MM.1S (cell line): ENCODE data around the gene ACACB.

Source experiments
- DNase-seq: peaks from one replicate; pipeline ENCODE4 v3.0.0-alpha.2; 2015
- H2AFZ ChIP-seq: fragments of 300-600 bp; sonication (generic); 2 replicates; pipeline ENCODE4 v1.6.0; 2016; ENCODE audit warnings: antibody characterized with exemption, low read length
- H3F3A ChIP-seq: fragments of 300-600 bp; sonication (generic); 2 replicates; pipeline ENCODE4 v1.6.1; 2016; ENCODE audit warnings: mild to moderate bottlenecking, antibody characterized with exemption, low read length, moderate library complexity, mixed read lengths; ENCODE audit not compliant: insufficient read depth
- H3K27ac ChIP-seq: fragments of 300-600 bp; sonication (generic); 2 replicates; pipeline ENCODE4 v1.5.1; 2016; ENCODE audit warnings: mild to moderate bottlenecking, low read length
- H3K27me3 ChIP-seq: fragments of 300-600 bp; sonication (generic); replicated peaks from 2 replicates; pipeline ENCODE4 v1.6.0; 2016; ENCODE audit warnings: low read length; ENCODE audit not compliant: insufficient read depth
- H3K36me3 ChIP-seq: fragments of 300-600 bp; sonication (generic); replicated peaks from 2 replicates; pipeline ENCODE4 v1.6.1; 2016; ENCODE audit warnings: mild to moderate bottlenecking, low read length, mixed read lengths; ENCODE audit not compliant: insufficient read depth
- H3K4me1 ChIP-seq: fragments of 300-600 bp; sonication (generic); 2 replicates; pipeline ENCODE4 v1.6.1; 2016; ENCODE audit warnings: low read length, mixed read lengths
- H3K4me2 ChIP-seq: fragments of 300-600 bp; sonication (generic); 2 replicates; pipeline ENCODE4 v1.6.0; 2016; ENCODE audit warnings: low read depth, low read length
- H3K4me3 ChIP-seq: fragments of 300-600 bp; sonication (generic); 2 replicates; pipeline ENCODE4 v1.5.1; 2016; ENCODE audit warnings: low read length, mixed read lengths
- H3K79me2 ChIP-seq: fragments of 300-600 bp; sonication (generic); 2 replicates; pipeline ENCODE4 v1.6.1; 2016; ENCODE audit warnings: mixed run types, low read length, mixed read lengths
- H3K9ac ChIP-seq: fragments of 300-600 bp; sonication (generic); 2 replicates; pipeline ENCODE4 v1.6.1; 2016; ENCODE audit warnings: low read length, mixed read lengths
- H3K9me2 ChIP-seq: fragments of 300-600 bp; sonication (generic); replicated peaks from 2 replicates; pipeline ENCODE4 v1.6.1; 2016; ENCODE audit warnings: mild to moderate bottlenecking, low read length, mixed read lengths; ENCODE audit not compliant: insufficient read depth
- H3K9me3 ChIP-seq: fragments of 300-600 bp; sonication (generic); replicated peaks from 2 replicates; pipeline ENCODE4 v1.6.1; 2016; ENCODE audit warnings: mild to moderate bottlenecking, low read length, mixed read lengths; ENCODE audit not compliant: insufficient read depth
- H4K20me1 ChIP-seq: fragments of 300-600 bp; sonication (generic); 2 replicates; pipeline ENCODE4 v1.6.1; 2016; ENCODE audit warnings: mild to moderate bottlenecking, low read length, moderate library complexity, mixed read lengths; ENCODE audit not compliant: insufficient read depth
- EZH2 ChIP-seq: fragments of 300-600 bp; sonication (generic); optimal IDR thresholded peaks from 2 replicates; pipeline ENCODE3; 2017; ENCODE audit warnings: low read depth, mild to moderate bottlenecking, antibody characterized with exemption, low read length, mixed read lengths
- EZH2phosphoT487 ChIP-seq: fragments of 300-600 bp; sonication (generic); IDR thresholded peaks from 2 replicates; pipeline ENCODE4 v1.6.1; 2018; ENCODE audit warnings: antibody characterized with exemption, low read length
- TF ChIP-seq, protein P1 (sequence below): fragments of 300-600 bp; sonication (generic); IDR thresholded peaks from 2 replicates; pipeline ENCODE4 v1.5.1; 2016; ENCODE audit warnings: antibody characterized with exemption, low read length, mixed read lengths

Gene ACACB

DNA sequence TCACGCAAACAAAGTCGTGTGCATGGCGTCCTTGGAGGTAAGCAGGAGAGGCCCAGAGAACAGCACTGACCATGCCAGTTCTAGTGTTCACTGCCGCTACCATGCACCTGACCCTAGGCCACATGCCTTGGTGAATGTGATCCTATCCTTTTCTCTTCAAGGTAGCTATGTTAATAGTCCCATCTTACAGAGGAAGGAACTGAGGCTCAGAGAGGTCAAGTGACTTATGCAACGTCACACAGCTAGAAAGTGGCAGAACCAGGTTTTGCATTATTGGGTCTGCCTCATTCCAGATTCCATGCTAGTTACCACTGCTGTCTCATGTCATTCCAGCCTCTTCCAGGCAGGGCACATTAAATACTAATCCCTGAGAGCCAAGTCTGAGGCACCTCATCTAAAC is 107.5 kb downstream of the ACACB start:
- no peaks in the 10 kb centered on the region for H3K36me3 ChIP-seq
- no peaks in the 10 kb centered on the region for H4K20me1 ChIP-seq
- no peaks in the 10 kb centered on the region for H3K79me2 ChIP-seq
- H3K4me1 ChIP-seq, result no peaks in the 10 kb centered on the region
- H3F3A ChIP-seq, result no peaks in the 10 kb centered on the region; the same call in 1 of the 2 replicates
- H3K4me2 ChIP-seq, result no peak overlapping the region
- no peaks in the 10 kb centered on the region for H3K27me3 ChIP-seq
- no peak for TF ChIP-seq EZH2phosphoT487
- no peak for TF ChIP-seq EZH2
- TF ChIP-seq, protein P1, sequence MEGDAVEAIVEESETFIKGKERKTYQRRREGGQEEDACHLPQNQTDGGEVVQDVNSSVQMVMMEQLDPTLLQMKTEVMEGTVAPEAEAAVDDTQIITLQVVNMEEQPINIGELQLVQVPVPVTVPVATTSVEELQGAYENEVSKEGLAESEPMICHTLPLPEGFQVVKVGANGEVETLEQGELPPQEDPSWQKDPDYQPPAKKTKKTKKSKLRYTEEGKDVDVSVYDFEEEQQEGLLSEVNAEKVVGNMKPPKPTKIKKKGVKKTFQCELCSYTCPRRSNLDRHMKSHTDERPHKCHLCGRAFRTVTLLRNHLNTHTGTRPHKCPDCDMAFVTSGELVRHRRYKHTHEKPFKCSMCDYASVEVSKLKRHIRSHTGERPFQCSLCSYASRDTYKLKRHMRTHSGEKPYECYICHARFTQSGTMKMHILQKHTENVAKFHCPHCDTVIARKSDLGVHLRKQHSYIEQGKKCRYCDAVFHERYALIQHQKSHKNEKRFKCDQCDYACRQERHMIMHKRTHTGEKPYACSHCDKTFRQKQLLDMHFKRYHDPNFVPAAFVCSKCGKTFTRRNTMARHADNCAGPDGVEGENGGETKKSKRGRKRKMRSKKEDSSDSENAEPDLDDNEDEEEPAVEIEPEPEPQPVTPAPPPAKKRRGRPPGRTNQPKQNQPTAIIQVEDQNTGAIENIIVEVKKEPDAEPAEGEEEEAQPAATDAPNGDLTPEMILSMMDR, result no peak
- DNase-seq, result no peak
- no peak overlapping the region for H3K9ac ChIP-seq
- H3K27ac ChIP-seq, result no peak overlapping the region
- H2AFZ ChIP-seq, result no peak overlapping the region
- H3K4me3 ChIP-seq, result no peak overlapping the region
- no peaks in the 10 kb centered on the region for H3K9me2 ChIP-seq
- H3K9me3 ChIP-seq, result no peaks in the 10 kb centered on the region

DNA sequence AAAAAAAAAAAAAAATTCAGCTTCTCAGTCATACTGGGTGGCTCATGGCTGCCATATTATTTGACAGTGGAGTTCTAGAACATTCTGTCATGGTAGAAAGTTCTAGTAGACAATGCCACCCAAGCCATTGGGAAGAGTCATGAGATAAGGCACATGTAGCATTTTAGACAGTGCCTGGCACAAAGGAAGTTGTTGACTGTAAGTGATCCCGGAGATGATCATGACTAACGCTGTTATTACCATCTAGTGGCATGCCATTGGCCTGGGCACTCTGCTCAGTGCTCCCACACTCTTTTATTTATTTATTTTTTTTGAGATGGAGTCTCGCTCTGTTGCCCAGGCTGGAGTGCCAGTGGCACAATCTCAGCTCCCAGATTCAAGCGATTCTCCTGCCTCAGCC is 112.3 kb downstream of the ACACB start:
- TF ChIP-seq EZH2 (no peak), EZH2phosphoT487 (no peak)
- TF ChIP-seq, protein P1, result no peak
- Histone ChIP-seq H3K9me2 (no peaks in the 10 kb centered on the region), H3K27me3 (no peaks in the 10 kb centered on the region), H2AFZ (no peak overlapping the region), H3K9me3 (no peaks in the 10 kb centered on the region), H4K20me1 (no peaks in the 10 kb centered on the region), H3F3A (no peaks in the 10 kb centered on the region), H3K27ac (no peak overlapping the region), H3K4me2 (no peak overlapping the region), H3K4me1 (no peaks in the 10 kb centered on the region), H3K36me3 (no peaks in the 10 kb centered on the region), H3K9ac (no peak overlapping the region), H3K79me2 (no peaks in the 10 kb centered on the region), H3K4me3 (no peak overlapping the region)
- DNase-seq, result no peak

- TF ChIP-seq, protein P1, result no peak
- no peak for TF ChIP-seq EZH2phosphoT487
- no peak for TF ChIP-seq EZH2
- no peaks in the 10 kb centered on the region for H3K79me2 ChIP-seq
- H3K9me2 ChIP-seq, result no peaks in the 10 kb centered on the region
- no peak overlapping the region for H2AFZ ChIP-seq
- H3K27me3 ChIP-seq, result no peaks in the 10 kb centered on the region
- H3K9me3 ChIP-seq, result no peaks in the 10 kb centered on the region
- H3K4me2 ChIP-seq, result no peak overlapping the region
- no peaks in the 10 kb centered on the region for H3K36me3 ChIP-seq
- no peak for DNase-seq
- no peak overlapping the region for H3K9ac ChIP-seq
- no peak overlapping the region for H3K27ac ChIP-seq
- no peaks in the 10 kb centered on the region for H3F3A ChIP-seq
- no peaks in the 10 kb centered on the region for H3K4me1 ChIP-seq
- H4K20me1 ChIP-seq, result peaks cover 2% of the 10 kb centered on the region; the same call in 1 of the 2 replicates
- no peak overlapping the region for H3K4me3 ChIP-seq
Observed at GRCh38 chr12:109230193-109230592, 113.8 kb downstream of the ACACB start.

DNA sequence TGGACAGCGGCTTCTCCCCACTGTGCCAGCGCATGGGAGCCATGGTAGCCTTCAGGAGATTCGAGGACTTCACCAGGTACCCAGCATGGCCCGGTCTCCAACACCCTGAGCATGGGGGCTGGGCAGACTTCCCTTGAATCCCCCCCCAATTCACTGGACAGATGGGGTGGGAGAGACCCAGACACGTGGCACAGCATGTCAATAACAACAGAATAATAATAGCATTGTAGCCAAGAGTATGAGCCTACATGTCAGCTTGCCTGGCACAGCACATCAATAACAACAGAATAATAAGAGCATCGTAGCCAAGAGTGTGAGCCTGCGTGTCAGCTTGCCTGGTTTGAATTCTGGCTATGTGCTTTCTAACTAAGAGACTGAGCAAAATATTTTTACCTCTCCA is 116.3 kb downstream of the ACACB start:
- no peak overlapping the region for H3K4me3 ChIP-seq
- no peaks in the 10 kb centered on the region for H3K36me3 ChIP-seq
- no peak overlapping the region for H3K4me2 ChIP-seq
- H3K27me3 ChIP-seq, result no peaks in the 10 kb centered on the region
- no peaks in the 10 kb centered on the region for H3K9me2 ChIP-seq
- H3F3A ChIP-seq, result no peaks in the 10 kb centered on the region
- no peaks in the 10 kb centered on the region for H3K79me2 ChIP-seq
- H4K20me1 ChIP-seq, result peaks cover 3% of the 10 kb centered on the region; the same call in 1 of the 2 replicates
- no peak overlapping the region for H3K27ac ChIP-seq
- no peak for DNase-seq
- no peak overlapping the region for H3K9ac ChIP-seq
- H2AFZ ChIP-seq, result no peak overlapping the region
- no peaks in the 10 kb centered on the region for H3K4me1 ChIP-seq
- H3K9me3 ChIP-seq, result no peaks in the 10 kb centered on the region
- TF ChIP-seq, protein P1, result no peak
- TF ChIP-seq EZH2 (no peak), EZH2phosphoT487 (no peak)
